ENCODE results near the gene BCL2L11.

Gene BCL2L11

GRCh38 chr2:111168528-111169239, 48.0 kb downstream of the BCL2L11 start:
- H3K27me3 ChIP-seq: no peaks in the 10 kb centered on the region
- TF ChIP-seq CTCF (IDR thresholded peaks at IDR 0.05): no peak
- H3K4me1 ChIP-seq: peaks cover 0 to 17% (median 9%) of the 10 kb centered on the region in 4 donors
- no peak overlapping the region for H3K27ac ChIP-seq
- intact Hi-C loops (cut with DNase I; ENCODE audit: low total_unique reads): no loop called here
- peaks cover 0 to 31% (median 8%) of the 10 kb centered on the region in 3 donors for H3K36me3 ChIP-seq
- H3K9me3 ChIP-seq: no peaks in the 10 kb centered on the region
- no peak overlapping the region for H3K4me3 ChIP-seq
- no peak for DNase-seq

- H3K9me3 ChIP-seq: no peaks in the 10 kb centered on the region
- peaks cover 0 to 28% (median 8%) of the 10 kb centered on the region in 3 donors for H3K36me3 ChIP-seq
- DNase-seq: no peak
- no peak overlapping the region for H3K4me3 ChIP-seq
- intact Hi-C loops (cut with DNase I; ENCODE audit: low total_unique reads): no loop called here
- no peak for TF ChIP-seq CTCF (IDR thresholded peaks at IDR 0.05)
- no peaks in the 10 kb centered on the region for H3K27me3 ChIP-seq
- no peak overlapping the region for H3K27ac ChIP-seq
- H3K4me1 ChIP-seq: peaks cover 0 to 13% (median 9%) of the 10 kb centered on the region in 4 donors
Measured at GRCh38 chr2:111169268-111169667, 48.6 kb downstream of the BCL2L11 start.

- no peak overlapping the region for H3K4me3 ChIP-seq
- no peaks in the 10 kb centered on the region for H3K9me3 ChIP-seq
- TF ChIP-seq CTCF (IDR thresholded peaks at IDR 0.05): no peak
- H3K4me1 ChIP-seq: peaks cover 0 to 7% (median 5%) of the 10 kb centered on the region in 4 donors
- no peaks in the 10 kb centered on the region for H3K27me3 ChIP-seq
- intact Hi-C loops (cut with DNase I; ENCODE audit: low total_unique reads): no loop called here
- H3K36me3 ChIP-seq: peaks cover 0 to 25% (median 8%) of the 10 kb centered on the region in 3 donors
- no peak for DNase-seq
- no peak overlapping the region for H3K27ac ChIP-seq
Measured at GRCh38 chr2:111169924-111170323, 49.2 kb downstream of the BCL2L11 start.

DNA sequence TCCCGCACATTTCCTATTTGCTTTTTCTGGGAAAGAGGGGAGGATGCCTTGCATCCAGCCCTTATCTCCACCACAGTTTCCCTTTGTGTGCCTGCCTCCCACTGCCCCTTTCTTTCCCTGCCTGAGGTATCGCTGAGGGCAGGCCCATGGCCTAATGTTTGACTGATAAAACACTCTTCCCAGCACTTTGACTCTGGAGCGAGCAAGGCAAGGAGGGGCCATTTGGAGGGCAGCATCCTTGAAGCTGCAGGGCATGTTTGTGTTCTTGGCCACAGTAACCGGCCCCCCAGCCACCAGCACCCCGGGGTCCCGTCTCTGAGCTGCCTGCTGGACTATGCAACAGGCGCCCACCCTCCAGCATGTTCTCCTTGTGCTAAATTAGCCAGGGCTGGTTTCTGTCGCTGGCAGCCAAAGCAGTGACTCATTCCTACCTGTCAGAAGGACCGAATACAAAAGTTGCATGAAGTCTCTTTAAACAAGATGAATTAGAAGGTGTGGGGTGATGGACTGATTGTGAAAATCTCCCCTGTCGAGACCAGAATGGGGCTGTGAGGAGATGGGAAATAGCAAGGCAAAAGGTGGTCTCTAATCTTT, 50.7 kb downstream of the BCL2L11 start:
- Histone ChIP-seq H3K27me3 (no peaks in the 10 kb centered on the region), H3K9me3 (no peaks in the 10 kb centered on the region), H3K4me3 (no peak overlapping the region), H3K36me3 (peaks cover 0 to 10% (median 0%) of the 10 kb centered on the region in 3 donors), H3K4me1 (peaks cover 0 to 4% (median 0%) of the 10 kb centered on the region in 4 donors), H3K27ac (no peak overlapping the region)
- intact Hi-C loops (cut with DNase I; ENCODE audit: low total_unique reads): no loop called here
- no peak for DNase-seq
- TF ChIP-seq CTCF (IDR thresholded peaks at IDR 0.05): no peak

- TF ChIP-seq CTCF (IDR thresholded peaks at IDR 0.05): no peak
- no peaks in the 10 kb centered on the region for H3K27me3 ChIP-seq
- no peak for DNase-seq
- H3K9me3 ChIP-seq: no peaks in the 10 kb centered on the region
- no peak overlapping the region for H3K27ac ChIP-seq
- H3K4me1 ChIP-seq: peaks cover 0 to 4% (median 0%) of the 10 kb centered on the region in 4 donors
- peaks cover 0 to under 1% (median 0%) of the 10 kb centered on the region in 3 donors for H3K36me3 ChIP-seq
- intact Hi-C loops (cut with DNase I; ENCODE audit: low total_unique reads): no loop called here
- no peak overlapping the region for H3K4me3 ChIP-seq
Measured at GRCh38 chr2:111172666-111173065, 52.0 kb downstream of the BCL2L11 start.

Measured in tibial artery (tissue), 4 donors.